Panc1 (cell line): ENCODE results near the gene REV1.

Experiments
- POLR2AphosphoS5 ChIP-seq: IDR thresholded peaks from 2 replicates; pipeline ENCODE4 v1.6.1; 2012; ENCODE audit warnings: mild to moderate bottlenecking, low read depth, low read length, moderate library complexity
- TCF7L2 ChIP-seq: IDR thresholded peaks from 2 replicates; pipeline ENCODE4 v1.6.1; 2011; ENCODE audit warnings: mild to moderate bottlenecking, low read depth, low read length, inconsistent platforms
- TF ChIP-seq, protein P1 (sequence below): fragments of 450-650 bp; IDR thresholded peaks from 2 replicates; pipeline ENCODE4 v1.5.1; 2017; ENCODE audit warnings: mild to moderate bottlenecking
- TF ChIP-seq, protein P2 (sequence below), 2 experiments: IDR thresholded peaks; 2 replicates each; pipeline ENCODE4 v1.6.1; 2011 to 2012; ENCODE audit warnings: low read depth in 2 of 2, control low read depth in 1 of 2, low read length in 1 of 2, mild to moderate bottlenecking in 1 of 2, moderate library complexity in 1 of 2; ENCODE audit not compliant: insufficient read depth in 1 of 2

DNA sequence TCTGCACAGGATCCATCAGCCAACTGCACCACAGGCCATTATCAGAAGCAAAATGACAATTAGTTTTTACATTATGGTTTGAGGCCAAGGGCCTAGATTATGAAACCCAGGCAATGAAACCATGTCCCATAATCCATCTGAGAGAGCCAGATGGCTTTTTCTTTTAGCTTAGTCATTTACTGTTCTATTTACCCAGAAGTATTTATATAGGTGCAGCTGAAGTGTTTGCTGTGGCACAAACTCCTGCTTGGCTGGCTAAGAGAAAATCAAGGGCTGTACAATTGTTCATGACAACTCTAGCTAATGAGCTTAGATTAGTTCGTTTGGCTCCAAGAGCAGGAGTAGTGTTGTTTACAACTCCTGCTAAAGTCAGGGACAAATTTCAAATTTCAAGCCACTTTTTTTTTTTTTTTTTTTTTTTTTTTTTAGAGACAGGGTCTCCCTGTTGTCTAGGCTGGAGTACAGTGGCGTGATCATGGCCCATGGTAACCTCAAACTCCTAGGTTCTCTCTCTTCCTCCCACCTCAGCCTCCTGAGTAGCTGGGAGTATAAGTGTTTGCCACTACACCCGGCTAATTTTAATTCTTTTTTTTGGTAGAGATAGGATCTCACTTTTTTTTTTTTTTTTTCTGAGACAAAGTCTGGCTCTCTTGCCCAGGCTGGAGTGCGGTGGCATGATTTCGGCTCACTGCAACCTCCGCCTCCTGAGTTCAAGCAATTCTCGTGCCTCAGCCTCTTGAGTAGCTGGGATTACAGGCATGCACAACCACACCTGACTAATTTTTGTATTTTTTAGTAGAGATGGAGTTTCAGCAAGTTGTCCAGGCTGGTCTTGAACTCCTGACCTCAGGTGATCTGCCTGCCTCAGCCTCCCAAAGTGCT lies 18.4 kb upstream of the REV1 start:
- TF ChIP-seq, protein P1, sequence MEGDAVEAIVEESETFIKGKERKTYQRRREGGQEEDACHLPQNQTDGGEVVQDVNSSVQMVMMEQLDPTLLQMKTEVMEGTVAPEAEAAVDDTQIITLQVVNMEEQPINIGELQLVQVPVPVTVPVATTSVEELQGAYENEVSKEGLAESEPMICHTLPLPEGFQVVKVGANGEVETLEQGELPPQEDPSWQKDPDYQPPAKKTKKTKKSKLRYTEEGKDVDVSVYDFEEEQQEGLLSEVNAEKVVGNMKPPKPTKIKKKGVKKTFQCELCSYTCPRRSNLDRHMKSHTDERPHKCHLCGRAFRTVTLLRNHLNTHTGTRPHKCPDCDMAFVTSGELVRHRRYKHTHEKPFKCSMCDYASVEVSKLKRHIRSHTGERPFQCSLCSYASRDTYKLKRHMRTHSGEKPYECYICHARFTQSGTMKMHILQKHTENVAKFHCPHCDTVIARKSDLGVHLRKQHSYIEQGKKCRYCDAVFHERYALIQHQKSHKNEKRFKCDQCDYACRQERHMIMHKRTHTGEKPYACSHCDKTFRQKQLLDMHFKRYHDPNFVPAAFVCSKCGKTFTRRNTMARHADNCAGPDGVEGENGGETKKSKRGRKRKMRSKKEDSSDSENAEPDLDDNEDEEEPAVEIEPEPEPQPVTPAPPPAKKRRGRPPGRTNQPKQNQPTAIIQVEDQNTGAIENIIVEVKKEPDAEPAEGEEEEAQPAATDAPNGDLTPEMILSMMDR, result no peak
- TF ChIP-seq TCF7L2 (no peak), POLR2AphosphoS5 (no peak)
- TF ChIP-seq, protein P2, sequence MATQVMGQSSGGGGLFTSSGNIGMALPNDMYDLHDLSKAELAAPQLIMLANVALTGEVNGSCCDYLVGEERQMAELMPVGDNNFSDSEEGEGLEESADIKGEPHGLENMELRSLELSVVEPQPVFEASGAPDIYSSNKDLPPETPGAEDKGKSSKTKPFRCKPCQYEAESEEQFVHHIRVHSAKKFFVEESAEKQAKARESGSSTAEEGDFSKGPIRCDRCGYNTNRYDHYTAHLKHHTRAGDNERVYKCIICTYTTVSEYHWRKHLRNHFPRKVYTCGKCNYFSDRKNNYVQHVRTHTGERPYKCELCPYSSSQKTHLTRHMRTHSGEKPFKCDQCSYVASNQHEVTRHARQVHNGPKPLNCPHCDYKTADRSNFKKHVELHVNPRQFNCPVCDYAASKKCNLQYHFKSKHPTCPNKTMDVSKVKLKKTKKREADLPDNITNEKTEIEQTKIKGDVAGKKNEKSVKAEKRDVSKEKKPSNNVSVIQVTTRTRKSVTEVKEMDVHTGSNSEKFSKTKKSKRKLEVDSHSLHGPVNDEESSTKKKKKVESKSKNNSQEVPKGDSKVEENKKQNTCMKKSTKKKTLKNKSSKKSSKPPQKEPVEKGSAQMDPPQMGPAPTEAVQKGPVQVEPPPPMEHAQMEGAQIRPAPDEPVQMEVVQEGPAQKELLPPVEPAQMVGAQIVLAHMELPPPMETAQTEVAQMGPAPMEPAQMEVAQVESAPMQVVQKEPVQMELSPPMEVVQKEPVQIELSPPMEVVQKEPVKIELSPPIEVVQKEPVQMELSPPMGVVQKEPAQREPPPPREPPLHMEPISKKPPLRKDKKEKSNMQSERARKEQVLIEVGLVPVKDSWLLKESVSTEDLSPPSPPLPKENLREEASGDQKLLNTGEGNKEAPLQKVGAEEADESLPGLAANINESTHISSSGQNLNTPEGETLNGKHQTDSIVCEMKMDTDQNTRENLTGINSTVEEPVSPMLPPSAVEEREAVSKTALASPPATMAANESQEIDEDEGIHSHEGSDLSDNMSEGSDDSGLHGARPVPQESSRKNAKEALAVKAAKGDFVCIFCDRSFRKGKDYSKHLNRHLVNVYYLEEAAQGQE (IDR thresholded peaks at IDR 0.05; ENCODE audit: insufficient read depth in 1 of 2, low read depth in 2 of 2, low read length in 1 of 2), result no peak
